AG08396 (cell line): Measurements from ENCODE around the gene TOMM40.

ENCODE experiments used
- DNase-seq: peaks from one replicate; pipeline ENCODE4 v3.0.0; 2012; ENCODE audit warnings: low spot score, mixed read lengths

The TOMM40 gene

DNA sequence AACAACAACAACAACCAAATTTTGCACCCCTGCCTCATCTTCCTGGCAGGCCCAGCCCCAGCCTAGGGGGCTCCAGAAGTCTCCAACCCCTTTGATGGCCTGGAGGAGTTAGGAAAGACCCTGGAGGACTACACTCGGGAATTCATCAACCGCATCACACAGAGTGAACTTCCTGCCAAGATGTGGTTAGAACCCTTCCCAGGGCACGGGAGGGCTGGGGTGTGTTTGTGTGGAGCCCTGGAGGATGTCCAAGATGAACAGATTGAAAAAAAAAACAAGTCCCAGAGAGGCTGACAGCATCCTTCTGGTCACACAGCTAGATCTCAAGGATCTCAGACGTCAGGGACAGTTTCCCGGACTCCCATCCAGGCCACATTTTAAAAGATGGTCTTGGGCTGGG, 36.7 kb downstream of the TOMM40 start:
- DNase-seq = peak; percentile 61

DNA sequence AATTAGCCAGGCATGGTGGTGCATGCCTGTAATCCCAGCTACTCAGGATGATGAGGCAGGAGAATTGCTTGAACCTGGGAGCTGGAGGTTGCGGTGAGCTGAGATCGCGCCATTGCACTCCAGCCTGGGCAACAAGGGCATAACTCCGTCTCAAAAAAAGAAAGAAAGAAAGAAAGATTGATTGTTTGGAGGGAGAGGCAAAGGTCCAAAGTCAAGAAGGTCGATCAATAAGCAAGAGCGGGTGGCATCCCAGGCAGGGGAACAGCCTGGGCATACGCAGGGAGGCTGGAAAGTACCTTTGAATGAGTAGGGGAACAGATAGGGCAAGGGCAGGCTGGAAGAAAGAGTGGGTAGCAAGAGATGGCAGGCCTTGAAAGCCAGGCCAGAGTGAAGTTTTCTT, 39.0 kb downstream of the TOMM40 start:
- DNase-seq = no peak

DNA sequence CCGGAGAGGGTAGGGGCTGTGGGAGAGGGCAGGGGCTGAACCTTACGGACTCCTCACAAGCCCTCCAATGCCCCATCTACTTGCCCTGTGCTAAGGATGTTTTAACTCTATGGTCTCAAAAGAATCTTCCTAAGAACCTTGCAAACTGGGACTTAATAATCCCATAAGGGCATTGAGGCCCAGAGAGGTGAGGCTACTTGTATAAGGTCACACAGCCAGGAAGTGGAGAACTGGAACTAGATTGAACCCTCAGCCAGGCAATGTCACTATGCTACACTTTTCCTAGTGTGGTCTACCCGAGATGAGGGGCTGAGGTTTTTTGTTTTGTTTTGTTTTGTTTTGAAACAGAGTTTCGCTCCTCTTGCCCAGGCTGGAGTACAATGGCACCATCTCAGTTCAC, 40.5 kb downstream of the TOMM40 start:
- no peak for DNase-seq

DNA sequence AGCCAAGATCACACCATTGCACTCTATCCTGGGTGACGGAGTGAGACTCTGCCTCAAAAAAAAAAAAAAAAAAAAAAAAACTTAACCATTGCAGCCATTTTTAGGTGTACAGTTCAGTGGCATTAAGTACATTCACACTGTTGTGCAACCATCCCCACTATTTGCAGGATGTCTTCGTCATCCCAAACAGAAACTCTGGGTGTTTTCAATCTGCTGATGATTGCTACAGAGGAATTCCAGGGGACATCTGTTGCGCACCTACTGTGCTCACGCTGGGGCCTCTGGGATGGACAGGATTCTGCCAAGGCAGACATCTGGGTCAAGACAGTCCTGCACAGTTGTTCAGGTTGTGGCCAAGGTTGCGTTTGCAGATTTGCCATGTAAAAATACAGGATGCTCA, 48.6 kb downstream of the TOMM40 start:
- no peak for DNase-seq

DNA sequence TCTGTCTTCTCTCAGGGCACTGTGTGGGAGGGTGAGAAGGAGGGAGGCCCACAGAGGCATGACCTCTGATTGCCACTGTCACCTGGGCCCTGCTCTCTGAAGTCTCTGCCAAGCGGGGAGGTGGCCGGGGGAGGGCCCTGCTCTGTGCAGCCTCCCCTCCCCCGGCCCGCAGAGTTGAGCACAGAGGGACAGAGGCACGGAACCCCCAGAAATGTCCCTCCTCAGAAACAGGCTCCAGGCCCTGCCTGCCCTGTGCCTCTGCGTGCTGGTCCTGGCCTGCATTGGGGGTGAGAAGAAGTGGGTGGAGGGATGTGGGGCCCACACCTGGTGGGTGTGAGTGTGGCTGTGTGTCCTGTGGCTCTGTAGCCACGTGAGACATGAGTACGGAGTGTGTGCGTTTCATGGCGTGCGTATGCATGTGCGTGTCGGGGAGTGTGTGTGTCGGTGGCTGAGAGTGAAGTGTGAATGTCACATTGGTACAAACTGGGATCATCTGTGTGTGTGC, 51.1 kb downstream of the TOMM40 start, which contains the start of gene APOC4:
TSS of gene APOC4 (plus strand) at position 171 of the 505 bp plus-strand sequence. CDS start at position 212, 41 bp downstream.
- DNase-seq = no peak

DNA sequence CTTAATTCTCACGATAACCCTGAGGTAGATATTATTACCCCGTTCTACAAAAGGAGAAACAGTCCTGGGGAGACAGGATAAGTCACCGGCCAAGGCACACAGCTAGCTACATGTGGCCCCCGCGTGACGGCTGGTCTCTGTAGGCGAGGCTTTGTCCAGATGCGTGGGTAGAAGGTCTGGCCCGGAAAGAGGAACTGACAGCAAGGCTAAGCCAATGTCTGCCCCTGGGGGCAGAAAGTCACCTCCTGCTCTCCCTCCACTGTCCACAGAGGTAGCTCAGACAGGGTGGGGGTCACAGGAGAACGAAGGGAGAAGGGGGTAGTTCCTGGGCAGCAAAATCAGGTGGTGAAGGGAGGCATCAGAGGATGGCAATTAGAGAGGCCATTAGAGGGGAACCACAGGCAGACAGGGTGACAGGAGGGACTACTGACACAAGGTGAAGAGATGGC, 52.8 kb downstream of the TOMM40 start:
- DNase-seq = no peak

DNA sequence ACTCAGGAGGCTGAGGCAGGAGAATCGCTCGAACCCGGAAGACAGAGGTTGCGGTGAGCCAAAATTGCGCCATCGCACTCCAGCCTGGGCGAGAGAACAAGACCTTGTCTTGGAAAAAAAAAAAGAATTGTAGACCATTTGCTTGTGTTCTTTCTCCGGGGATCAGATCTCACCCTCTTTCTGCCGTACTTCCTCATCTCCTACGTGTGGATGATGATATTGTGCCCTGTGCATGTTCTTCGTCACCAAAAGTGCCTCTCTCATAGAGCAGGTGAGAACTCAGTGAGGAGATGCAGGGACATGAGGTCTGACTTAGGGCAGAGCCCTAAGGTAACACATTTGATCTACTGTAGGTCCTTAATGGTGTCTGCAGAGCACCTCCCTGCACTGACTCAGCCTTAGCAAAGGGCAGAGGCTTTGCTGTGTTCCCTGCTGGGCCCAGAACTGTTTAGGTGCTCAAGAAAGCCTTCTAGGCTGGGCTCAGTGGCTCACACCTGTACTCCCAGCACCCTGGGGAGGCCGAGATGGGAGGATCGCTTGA, 56.1 kb downstream of the TOMM40 start:
- no peak for DNase-seq

DNA sequence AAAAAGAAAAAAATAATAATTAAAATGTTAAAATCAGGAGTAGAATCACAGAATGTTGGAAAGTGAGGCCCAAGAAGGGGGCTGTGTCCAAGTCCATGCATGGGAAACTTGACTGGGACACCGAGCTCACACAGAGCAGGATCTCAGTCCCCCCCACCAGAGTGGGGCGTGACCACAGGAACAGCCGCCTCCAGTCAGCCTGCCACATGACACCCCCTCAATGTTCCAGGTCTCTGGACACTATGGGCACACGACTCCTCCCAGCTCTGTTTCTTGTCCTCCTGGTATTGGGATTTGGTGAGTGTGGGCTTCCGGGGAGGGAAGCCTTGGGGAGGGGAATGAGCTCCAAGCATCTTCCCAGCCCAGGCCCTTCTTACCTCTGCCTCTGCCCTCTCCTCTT, 57.2 kb downstream of the TOMM40 start:
- no peak for DNase-seq

DNA sequence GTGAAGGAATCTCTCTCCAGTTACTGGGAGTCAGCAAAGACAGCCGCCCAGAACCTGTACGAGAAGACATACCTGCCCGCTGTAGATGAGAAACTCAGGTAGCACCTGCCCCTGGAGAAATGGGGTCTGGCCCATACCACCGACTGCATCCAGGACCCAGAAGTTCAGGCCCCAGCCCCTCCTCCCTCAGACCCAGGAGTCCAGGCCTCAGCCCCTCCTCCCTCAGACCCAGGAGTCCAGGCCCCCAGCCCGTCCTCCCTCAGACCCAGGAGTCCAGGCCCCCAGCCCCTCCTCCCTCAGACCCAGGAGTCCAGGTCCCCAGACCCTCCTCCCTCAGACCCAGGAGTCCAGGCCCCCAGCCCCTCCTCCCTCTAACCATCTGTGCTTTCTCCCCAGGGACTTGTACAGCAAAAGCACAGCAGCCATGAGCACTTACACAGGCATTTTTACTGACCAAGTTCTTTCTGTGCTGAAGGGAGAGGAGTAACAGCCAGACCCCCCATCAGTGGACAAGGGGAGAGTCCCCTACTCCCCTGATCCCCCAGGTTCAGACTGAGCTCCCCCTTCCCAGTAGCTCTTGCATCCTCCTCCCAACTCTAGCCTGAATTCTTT, 57.8 kb downstream of the TOMM40 start:
- no peak for DNase-seq

DNA sequence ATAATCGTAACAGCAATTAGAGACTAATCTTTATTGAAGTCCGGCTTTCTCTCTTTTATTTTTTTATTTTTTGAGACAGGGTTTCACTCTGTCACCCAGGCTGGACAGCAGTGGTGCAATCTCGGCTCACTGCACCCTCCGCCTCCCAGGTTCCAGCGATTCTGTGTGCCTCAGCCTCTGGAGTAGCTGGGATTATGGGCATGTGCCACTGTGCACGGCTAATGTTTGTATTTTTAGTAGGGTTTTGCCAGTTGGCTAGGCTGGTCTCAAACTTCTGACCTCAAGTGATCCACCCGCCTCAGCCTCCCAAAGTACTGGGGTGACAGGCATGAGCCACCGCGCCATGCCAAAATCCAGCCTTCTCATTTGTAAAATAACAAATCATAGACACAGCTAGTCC, 58.5 kb downstream of the TOMM40 start:
- no peak for DNase-seq

DNA sequence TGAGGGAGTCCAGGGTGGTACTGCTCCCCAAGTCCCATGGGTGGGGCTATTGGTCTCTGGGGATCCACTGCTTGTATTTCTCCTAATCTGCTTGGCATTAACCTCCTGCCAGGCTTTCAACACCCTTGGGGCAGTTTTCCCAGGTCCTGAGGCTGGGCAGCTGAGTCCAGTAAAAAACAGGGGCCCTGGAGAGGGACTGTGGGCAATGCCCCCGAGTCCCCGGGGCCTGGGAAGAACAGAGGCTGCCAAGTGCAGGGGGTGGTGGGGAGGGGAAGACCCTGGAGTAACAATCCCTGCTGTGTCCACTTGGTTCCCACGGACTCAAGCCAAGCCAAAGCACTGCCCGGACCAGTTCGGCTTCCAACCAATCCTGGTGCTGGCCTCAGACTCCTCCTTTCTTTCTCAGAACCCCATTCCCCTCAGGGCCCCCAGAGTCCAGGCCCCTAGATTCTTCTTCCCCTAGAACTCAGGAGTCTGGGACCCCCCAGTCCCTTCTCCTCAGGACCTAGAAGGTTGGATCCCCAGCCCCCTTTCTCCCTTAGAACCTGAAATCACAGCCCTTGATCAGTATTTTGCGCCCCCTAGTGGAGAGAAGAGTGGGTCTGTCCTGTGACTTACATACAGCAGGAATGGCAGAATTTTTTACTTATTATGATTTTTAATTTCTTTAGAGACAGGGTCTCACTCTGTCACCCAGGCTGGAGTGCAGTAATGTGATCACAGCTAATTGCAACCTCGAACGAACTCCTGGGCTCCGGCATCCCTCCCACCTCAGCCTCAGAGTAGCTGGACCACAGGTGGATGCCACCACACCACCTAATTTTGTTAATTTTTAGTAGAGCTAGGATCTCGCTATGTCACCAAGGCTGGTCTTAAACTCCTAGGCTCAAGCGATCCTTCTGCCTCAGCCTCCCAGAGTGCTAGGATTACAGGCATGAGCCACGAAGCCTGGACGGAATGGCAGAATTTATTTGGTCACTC, 60.4 kb downstream of the TOMM40 start:
- peak; percentile 77 for DNase-seq
